ENCODE data around the gene DAB2IP. TPM values are rescaled to one million over a fixed set of nuclear protein-coding genes. Genes with fewer than 3 reads are reported as not detected.

DAB2IP gene
- total and polyA plus RNA-seq, 2 of the 4 experiments (the other 2 are of a cell fraction): 5.6 to 17.2 TPM

DNA sequence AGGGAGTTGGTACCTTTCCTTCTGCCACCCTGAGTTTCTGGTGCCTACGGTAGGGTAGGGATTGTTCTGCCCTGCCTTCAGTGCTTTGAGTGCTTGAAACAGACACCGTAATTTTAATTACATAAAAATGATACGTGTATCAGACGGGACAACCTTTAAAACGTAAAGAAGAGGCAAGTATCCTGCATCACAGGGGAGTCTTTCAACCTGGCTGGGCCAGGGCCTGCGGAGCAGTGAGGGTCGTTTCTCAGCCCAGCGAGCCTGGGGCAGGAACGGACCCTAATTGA, 483 bp upstream of the DAB2IP start:
- H3K9ac ChIP-seq (ENCODE audit: low read depth, low read length): no peak overlapping the region
- POLR2A ChIA-PET (ENCODE audit: unreplicated experiment): no interaction called here
- no peak overlapping the region for H3K18ac ChIP-seq (ENCODE audit: low read depth, low read length)
- ATAC-seq (ENCODE audit: low read depth) (no peak), DNase-seq (no peak)
- 21% methylated on average over 3 of the region's 9 CpGs; no CpG with 5 or more reads in 1 of the 2 experiments for WGBS, 2 experiments (ENCODE audit: extremely low coverage in 2 of 2, insufficient read length in 1 of 2)
- H3K4ac ChIP-seq (ENCODE audit: low read depth, low read length): no peak overlapping the region
- no peak overlapping the region; the same call in 1 of the 2 replicates for H2BK120ac ChIP-seq (ENCODE audit: low read depth, low read length)
- no peak overlapping the region for H4K8ac ChIP-seq (ENCODE audit: low read depth in 2 of 2, low read length in 2 of 2)
- no peak overlapping the region for H3K56ac ChIP-seq (ENCODE audit: extremely low read depth, insufficient read depth, low read length)
- H3K9me1 ChIP-seq (ENCODE audit: insufficient read depth, low read length): peaks cover 3% of the 10 kb centered on the region; the same call in 1 of the 2 replicates
- no peak overlapping the region for H4K5ac ChIP-seq (ENCODE audit: low read depth, low read length)
- H3K14ac ChIP-seq (replicated peaks; ENCODE audit: low read depth, low read length): no peak overlapping the region
- no peak overlapping the region; the same call in 2 of the 3 replicates for H2BK15ac ChIP-seq (ENCODE audit: low read depth, low read length)
- H3K4me3 ChIP-seq (ENCODE audit: insufficient read depth, low read depth, low read length): peak overlapping the region; percentile 9; the same call in 1 of the 2 replicates
- H2BK5ac ChIP-seq (ENCODE audit: low read depth, low read length, poor library complexity, severe bottlenecking): no peak overlapping the region
- no peak overlapping the region for H4K91ac ChIP-seq (ENCODE audit: insufficient read depth, low read depth, low read length)
- peaks cover 0 to 14% of the 10 kb centered on the region in 2 experiments; a peak in 1 of 4 replicates for H3K79me1 ChIP-seq (ENCODE audit: low read depth in 1 of 2, low read length in 2 of 2)
- in situ Hi-C loops (cut with MboI; ENCODE audit: low sequenced_read_pairs) (no loop called here), dilution Hi-C loops (cut with HindIII; ENCODE audit: low sequenced_read_pairs, unreplicated experiment) (no loop called here), intact Hi-C loops (cut with micrococcal nuclease) (loop anchor here (5.0 kb wide), 1 partner anchor 214 kb away; no protein-coding TSS in a partner anchor)
- H3K36me3 ChIP-seq (ENCODE audit: control insufficient read depth, insufficient read depth, low read length): no peaks in the 10 kb centered on the region
- peaks cover 24% of the 10 kb centered on the region for H4K20me1 ChIP-seq (ENCODE audit: insufficient read depth, low read length)
- peak overlapping the region; percentile 31; the same call in 1 of the 2 replicates for H3K23ac ChIP-seq (ENCODE audit: low read depth, low read length)
- H2AK5ac ChIP-seq (ENCODE audit: low read depth, low read length): peak overlapping the region; percentile 43; the same call in 1 of the 2 replicates
- no peak overlapping the region for H3K27ac ChIP-seq (ENCODE audit: insufficient read depth, low read length)
- peak overlapping the region; percentile 25; the same call in 1 of the 2 replicates for H2BK20ac ChIP-seq (ENCODE audit: low read depth, low read length)
- H3K27me3 ChIP-seq (ENCODE audit: control insufficient read depth, insufficient read depth, low read length): peaks cover 13% of the 10 kb centered on the region
- CTCF ChIA-PET: no interaction called here
- peak overlapping the region; percentile 45; the same call in 1 of the 2 replicates for H3K4me2 ChIP-seq (ENCODE audit: low read depth, low read length)
- peak overlapping the region; percentile 60 for H2AFZ ChIP-seq (replicated peaks; ENCODE audit: low read length, poor library complexity)
- H3K9me3 ChIP-seq (ENCODE audit: control insufficient read depth, insufficient read depth, low read length): no peaks in the 10 kb centered on the region
- BruUV-seq (replicated peaks): no TSS peak
- peaks cover 9% of the 10 kb centered on the region; the same call in 1 of the 2 replicates for H3K4me1 ChIP-seq (ENCODE audit: control insufficient read depth, insufficient read depth, low read length)
- no peak for TF ChIP-seq CHD1 (IDR thresholded peaks at IDR 0.05; ENCODE audit: low read depth, low read length)
- TF ChIP-seq, protein P1, sequence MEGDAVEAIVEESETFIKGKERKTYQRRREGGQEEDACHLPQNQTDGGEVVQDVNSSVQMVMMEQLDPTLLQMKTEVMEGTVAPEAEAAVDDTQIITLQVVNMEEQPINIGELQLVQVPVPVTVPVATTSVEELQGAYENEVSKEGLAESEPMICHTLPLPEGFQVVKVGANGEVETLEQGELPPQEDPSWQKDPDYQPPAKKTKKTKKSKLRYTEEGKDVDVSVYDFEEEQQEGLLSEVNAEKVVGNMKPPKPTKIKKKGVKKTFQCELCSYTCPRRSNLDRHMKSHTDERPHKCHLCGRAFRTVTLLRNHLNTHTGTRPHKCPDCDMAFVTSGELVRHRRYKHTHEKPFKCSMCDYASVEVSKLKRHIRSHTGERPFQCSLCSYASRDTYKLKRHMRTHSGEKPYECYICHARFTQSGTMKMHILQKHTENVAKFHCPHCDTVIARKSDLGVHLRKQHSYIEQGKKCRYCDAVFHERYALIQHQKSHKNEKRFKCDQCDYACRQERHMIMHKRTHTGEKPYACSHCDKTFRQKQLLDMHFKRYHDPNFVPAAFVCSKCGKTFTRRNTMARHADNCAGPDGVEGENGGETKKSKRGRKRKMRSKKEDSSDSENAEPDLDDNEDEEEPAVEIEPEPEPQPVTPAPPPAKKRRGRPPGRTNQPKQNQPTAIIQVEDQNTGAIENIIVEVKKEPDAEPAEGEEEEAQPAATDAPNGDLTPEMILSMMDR (conservative IDR thresholded peaks at IDR 0.05; ENCODE audit: low read depth, low read length): no peak
- TF ChIP-seq RAD21 (IDR thresholded peaks at IDR 0.05; ENCODE audit: low read length): no peak
- TF ChIP-seq MXI1 (IDR thresholded peaks at IDR 0.05; ENCODE audit: borderline replicate concordance, low read depth, low read length): no peak
- TF ChIP-seq FOS (IDR thresholded peaks at IDR 0.05; ENCODE audit: low read depth, low read length): no peak
- TF ChIP-seq CEBPB (IDR thresholded peaks at IDR 0.05; ENCODE audit: low read depth, low read length): no peak
- TF ChIP-seq RCOR1 (IDR thresholded peaks at IDR 0.05; ENCODE audit: insufficient replicate concordance, low read length): no peak
- no peak for TF ChIP-seq MAFK (IDR thresholded peaks at IDR 0.05; ENCODE audit: low read depth, low read length)
- TF ChIP-seq, protein P2, sequence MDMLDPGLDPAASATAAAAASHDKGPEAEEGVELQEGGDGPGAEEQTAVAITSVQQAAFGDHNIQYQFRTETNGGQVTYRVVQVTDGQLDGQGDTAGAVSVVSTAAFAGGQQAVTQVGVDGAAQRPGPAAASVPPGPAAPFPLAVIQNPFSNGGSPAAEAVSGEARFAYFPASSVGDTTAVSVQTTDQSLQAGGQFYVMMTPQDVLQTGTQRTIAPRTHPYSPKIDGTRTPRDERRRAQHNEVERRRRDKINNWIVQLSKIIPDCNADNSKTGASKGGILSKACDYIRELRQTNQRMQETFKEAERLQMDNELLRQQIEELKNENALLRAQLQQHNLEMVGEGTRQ (IDR thresholded peaks at IDR 0.05; ENCODE audit: low read depth, low read length): no peak
- no peak for TF ChIP-seq RFX5 (IDR thresholded peaks at IDR 0.05; ENCODE audit: low read depth, low read length)
- no peak for TF ChIP-seq POLR2A (IDR thresholded peaks at IDR 0.05; ENCODE audit: low read depth, low read length)
- no peak for TF ChIP-seq NFE2L2 (IDR thresholded peaks at IDR 0.05; ENCODE audit: low read depth, low read length)
- TF ChIP-seq BHLHE40 (IDR thresholded peaks at IDR 0.05; ENCODE audit: low read depth, low read length): no peak
- H2AK9ac ChIP-seq (replicated peaks; ENCODE audit: low read depth, low read length, poor library complexity): no peak overlapping the region
